Parathyroid adenoma (tissue), 2 donors: Measurements from ENCODE around the gene KLHL29.
"Not testable (repeated sequence)": the region's sequence is repeated elsewhere in the genome, so short reads cannot be mapped to it uniquely, and the experiment has no call there.

Experiments used
- H2AFZ ChIP-seq: fragments of 300-600 bp; sonication (generic); one replicate; pipeline ENCODE4 v1.7.0; 2017; ENCODE audit warnings: antibody characterized with exemption, mild to moderate bottlenecking
- H3K27ac ChIP-seq: fragments of 300-600 bp; sonication (generic); one replicate; pipeline ENCODE4 v1.7.0; 2017
- H3K27me3 ChIP-seq: fragments of 300-600 bp; sonication (generic); one replicate; pipeline ENCODE4 v1.7.0; 2017; ENCODE audit warnings: low read length; ENCODE audit not compliant: control insufficient read depth, insufficient read depth
- H3K36me3 ChIP-seq: fragments of 300-600 bp; sonication (generic); one replicate; pipeline ENCODE4 v1.7.0; 2017; ENCODE audit warnings: low read length; ENCODE audit not compliant: control insufficient read depth, insufficient read depth
- H3K4me1 ChIP-seq: fragments of 300-600 bp; sonication (generic); one replicate; pipeline ENCODE4 v1.7.0; 2017; ENCODE audit warnings: control low read depth
- H3K4me2 ChIP-seq: fragments of 300-600 bp; sonication (generic); one replicate; pipeline ENCODE4 v1.7.0; 2017; ENCODE audit warnings: low read length
- H3K4me3 ChIP-seq: fragments of 300-600 bp; sonication (generic); one replicate; pipeline ENCODE4 v1.7.0; 2017; ENCODE audit warnings: low read depth, low read length
- H3K79me2 ChIP-seq: fragments of 300-600 bp; sonication (generic); one replicate; pipeline ENCODE4 v1.7.0; 2017; ENCODE audit warnings: control low read depth
- H3K9ac ChIP-seq: fragments of 300-600 bp; sonication (generic); one replicate; pipeline ENCODE4 v1.7.0; 2017; ENCODE audit warnings: mild to moderate bottlenecking
- H3K9me3 ChIP-seq: fragments of 300-600 bp; sonication (generic); one replicate; pipeline ENCODE4 v1.7.0; 2017; ENCODE audit warnings: low read length; ENCODE audit not compliant: control insufficient read depth
- TF ChIP-seq, protein P1 (sequence below): fragments of 300-600 bp; sonication (generic); IDR thresholded peaks from one replicate; pipeline ENCODE4 v1.7.0; 2017; ENCODE audit warnings: antibody characterized with exemption, mild to moderate bottlenecking
- donor health status: primary hyperparathyroidism.

Gene KLHL29

DNA sequence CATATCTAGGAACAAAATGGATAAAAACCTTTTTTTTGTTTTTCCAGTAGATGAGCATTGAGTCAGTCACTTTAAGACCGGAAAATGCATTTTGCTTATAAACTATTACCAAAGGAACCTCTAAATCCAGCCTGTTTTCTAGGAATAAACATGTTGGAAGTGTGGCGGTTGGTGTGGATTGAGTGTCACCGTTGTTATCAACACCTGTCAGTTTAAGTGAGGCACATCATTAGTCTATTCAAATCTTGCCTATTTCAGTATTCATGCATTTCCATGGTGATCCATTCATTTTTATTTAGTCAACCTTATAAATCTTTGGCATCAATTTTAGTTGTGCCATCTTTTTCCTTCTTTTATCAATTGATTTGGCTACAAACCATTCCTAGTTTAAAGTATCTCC lies 3.3 kb downstream of the KLHL29 start:
- Histone ChIP-seq H3K27ac (no peak overlapping the region), H2AFZ (no peak overlapping the region)

DNA sequence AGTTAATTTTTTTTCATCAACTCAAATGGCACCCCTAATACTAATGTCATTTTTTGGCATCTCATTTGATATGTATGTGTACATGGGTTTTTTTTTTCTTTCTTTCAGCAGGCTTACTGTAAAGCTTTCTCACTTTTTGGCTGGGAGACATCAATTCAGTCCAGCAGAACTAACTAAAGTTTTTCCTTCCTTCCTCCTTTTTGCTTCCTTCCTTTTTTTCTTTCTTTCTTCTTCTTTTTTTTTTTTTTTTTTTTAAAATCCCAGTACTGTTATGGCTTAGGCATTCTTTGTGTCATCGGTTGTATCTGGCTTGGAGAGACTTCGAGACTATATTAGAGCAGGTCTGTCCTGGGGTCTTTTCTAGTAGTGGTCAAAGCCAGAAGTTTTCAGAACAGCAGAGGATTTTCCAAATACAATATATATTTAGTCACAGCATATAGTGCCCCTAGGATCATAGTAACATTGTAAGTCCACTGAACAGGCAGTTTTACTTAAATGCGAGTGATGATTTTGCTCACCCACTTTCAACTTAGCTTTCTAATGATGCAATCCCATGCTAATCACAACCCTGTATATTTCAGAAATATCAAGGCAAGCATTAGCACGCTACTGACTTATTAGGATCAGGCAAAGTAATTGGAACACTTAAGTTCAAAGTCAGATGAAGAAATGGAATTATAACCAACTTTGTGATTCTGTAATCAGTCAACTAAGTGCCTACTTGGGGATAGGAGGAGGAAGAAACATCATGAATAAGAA lies 4.0 kb downstream of the KLHL29 start:
- no peak overlapping the region for H3K27ac ChIP-seq
- no peak overlapping the region for H3K4me2 ChIP-seq
- TF ChIP-seq, protein P1, sequence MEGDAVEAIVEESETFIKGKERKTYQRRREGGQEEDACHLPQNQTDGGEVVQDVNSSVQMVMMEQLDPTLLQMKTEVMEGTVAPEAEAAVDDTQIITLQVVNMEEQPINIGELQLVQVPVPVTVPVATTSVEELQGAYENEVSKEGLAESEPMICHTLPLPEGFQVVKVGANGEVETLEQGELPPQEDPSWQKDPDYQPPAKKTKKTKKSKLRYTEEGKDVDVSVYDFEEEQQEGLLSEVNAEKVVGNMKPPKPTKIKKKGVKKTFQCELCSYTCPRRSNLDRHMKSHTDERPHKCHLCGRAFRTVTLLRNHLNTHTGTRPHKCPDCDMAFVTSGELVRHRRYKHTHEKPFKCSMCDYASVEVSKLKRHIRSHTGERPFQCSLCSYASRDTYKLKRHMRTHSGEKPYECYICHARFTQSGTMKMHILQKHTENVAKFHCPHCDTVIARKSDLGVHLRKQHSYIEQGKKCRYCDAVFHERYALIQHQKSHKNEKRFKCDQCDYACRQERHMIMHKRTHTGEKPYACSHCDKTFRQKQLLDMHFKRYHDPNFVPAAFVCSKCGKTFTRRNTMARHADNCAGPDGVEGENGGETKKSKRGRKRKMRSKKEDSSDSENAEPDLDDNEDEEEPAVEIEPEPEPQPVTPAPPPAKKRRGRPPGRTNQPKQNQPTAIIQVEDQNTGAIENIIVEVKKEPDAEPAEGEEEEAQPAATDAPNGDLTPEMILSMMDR: no peak
- H3K36me3 ChIP-seq: no peaks in the 10 kb centered on the region
- peaks cover 8% of the 10 kb centered on the region for H3K79me2 ChIP-seq
- no peak overlapping the region for H2AFZ ChIP-seq
- no peak overlapping the region for H3K9ac ChIP-seq
- H3K27me3 ChIP-seq: no peaks in the 10 kb centered on the region
- H3K4me3 ChIP-seq: no peak overlapping the region
- no peaks in the 10 kb centered on the region for H3K9me3 ChIP-seq
- H3K4me1 ChIP-seq: no peaks in the 10 kb centered on the region

More for the DNA sequence above, 3.3 kb downstream of the KLHL29 start:
- no peaks in the 10 kb centered on the region for H3K36me3 ChIP-seq
- no peak overlapping the region for H3K4me2 ChIP-seq
- H3K27me3 ChIP-seq: no peaks in the 10 kb centered on the region
- TF ChIP-seq, protein P1: no peak
- H3K9ac ChIP-seq: no peak overlapping the region
- no peaks in the 10 kb centered on the region for H3K9me3 ChIP-seq
- peaks cover 5% of the 10 kb centered on the region for H3K79me2 ChIP-seq
- no peak overlapping the region for H3K4me3 ChIP-seq
- H3K4me1 ChIP-seq: no peaks in the 10 kb centered on the region

DNA sequence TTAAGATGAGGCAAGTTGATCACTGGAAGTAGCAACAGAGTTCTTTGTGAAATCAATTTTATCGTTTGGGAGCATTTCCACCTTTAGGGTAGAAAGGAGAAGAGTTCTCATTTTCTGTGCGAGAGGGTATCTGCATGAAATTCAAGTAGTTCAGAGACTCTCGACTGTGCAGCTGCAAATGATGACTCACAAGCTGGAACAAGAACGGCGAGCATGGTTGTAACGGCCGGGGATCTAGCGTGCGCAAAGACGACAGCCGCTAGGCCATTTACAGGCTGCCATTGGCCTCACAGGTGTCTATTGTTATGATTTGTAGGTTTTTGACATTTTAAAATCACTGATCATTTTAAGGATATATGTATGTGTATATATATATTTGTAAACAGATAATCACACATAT lies 5.2 kb downstream of the KLHL29 start:
- Histone ChIP-seq H3K9ac (no peak overlapping the region), H3K36me3 (no peaks in the 10 kb centered on the region), H3K79me2 (peaks cover 13% of the 10 kb centered on the region), H3K4me1 (no peaks in the 10 kb centered on the region), H3K9me3 (no peaks in the 10 kb centered on the region), H3K27ac (no peak overlapping the region), H3K4me2 (no peak overlapping the region), H3K27me3 (no peaks in the 10 kb centered on the region), H3K4me3 (no peak overlapping the region), H2AFZ (no peak overlapping the region)
- TF ChIP-seq, protein P1: no peak

DNA sequence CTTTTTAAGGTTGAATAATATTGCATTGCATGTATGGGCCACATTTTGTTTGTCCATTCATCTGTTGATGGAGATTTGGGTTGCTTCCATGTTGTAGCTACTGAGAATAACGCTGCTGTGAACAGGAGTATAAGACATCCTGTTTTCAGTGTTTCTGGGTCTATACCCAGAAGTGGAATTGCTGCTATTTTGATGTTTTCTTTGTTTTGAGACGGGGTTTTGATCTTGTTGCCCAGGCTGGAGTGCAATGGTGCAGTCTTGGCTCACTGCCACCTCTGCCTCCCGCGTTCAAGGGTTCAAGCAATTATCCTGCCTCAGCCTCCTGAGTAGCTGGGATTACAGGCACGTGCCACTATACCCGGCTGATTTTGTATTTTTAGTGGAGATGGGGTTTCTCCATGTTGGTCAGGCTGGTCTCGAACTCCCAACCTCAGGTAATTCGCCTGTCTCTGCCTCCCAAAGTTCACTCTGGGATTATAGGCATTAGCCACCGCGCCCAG lies 6.3 kb downstream of the KLHL29 start:
- H3K27ac ChIP-seq, H3K9ac ChIP-seq, H2AFZ ChIP-seq, H3K4me2 ChIP-seq, H3K4me1 ChIP-seq, H3K9me3 ChIP-seq, H3K27me3 ChIP-seq, H3K4me3 ChIP-seq, H3K36me3 ChIP-seq: not testable (repeated sequence)
- peaks cover 13% of the 10 kb centered on the region for H3K79me2 ChIP-seq

DNA sequence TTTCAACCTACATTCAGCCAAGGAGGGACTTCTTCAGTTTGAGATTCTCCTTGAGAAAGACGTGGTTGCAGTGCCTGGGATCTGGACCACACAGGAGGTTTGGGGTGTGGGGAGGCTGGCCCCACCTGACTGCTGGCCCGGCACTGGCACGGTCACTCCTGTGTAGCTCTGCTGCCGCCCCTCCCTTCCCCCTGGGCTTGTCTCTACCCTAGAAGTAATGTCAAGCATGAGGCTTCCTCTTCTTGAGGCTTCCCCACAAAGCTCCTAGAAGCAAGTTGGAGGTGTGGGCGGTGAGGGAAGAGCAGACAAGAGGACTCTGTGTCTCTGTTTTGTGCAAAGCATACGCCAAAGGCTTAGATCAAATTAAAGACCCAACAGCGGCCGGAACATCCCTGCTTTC lies 8.7 kb downstream of the KLHL29 start:
- TF ChIP-seq, protein P1: no peak
- no peak overlapping the region for H3K4me3 ChIP-seq
- H3K36me3 ChIP-seq: no peaks in the 10 kb centered on the region
- no peak overlapping the region for H3K27ac ChIP-seq
- no peak overlapping the region for H3K9ac ChIP-seq
- H3K79me2 ChIP-seq: peaks cover 13% of the 10 kb centered on the region
- no peak overlapping the region for H2AFZ ChIP-seq
- no peak overlapping the region for H3K4me2 ChIP-seq
- no peaks in the 10 kb centered on the region for H3K9me3 ChIP-seq
- H3K4me1 ChIP-seq: no peaks in the 10 kb centered on the region
- no peaks in the 10 kb centered on the region for H3K27me3 ChIP-seq
